Suppressor macrophage treated with lipopolysaccharide for 1 hour (primary cell): ENCODE measurements around the gene ACOX3.
"Not testable (repeated sequence)": the region's sequence is repeated elsewhere in the genome, so short reads cannot be mapped to it uniquely, and the experiment has no call there.

Experiments used
- DNase-seq, 3 donors: peaks; one replicate each; pipeline ENCODE4 v3.0.0-alpha.2; 2020 to 2022

ACOX3 gene

GRCh38 chr4:8403976-8404375, 36.5 kb downstream of the ACOX3 start:
- DNase-seq: no peak

GRCh38 chr4:8403173-8403753, 37.3 kb downstream of the ACOX3 start:
- DNase-seq: peak; percentile 82 to 94 (median 88)

- peak in 2 of 3 donors; percentile 39 to 48 for DNase-seq
Measured at GRCh38 chr4:8402640-8403039, 37.9 kb downstream of the ACOX3 start.

- no peak for DNase-seq
Measured at GRCh38 chr4:8402181-8402597, 38.3 kb downstream of the ACOX3 start.

- no peak for DNase-seq
Measured at GRCh38 chr4:8401665-8402064, 38.9 kb downstream of the ACOX3 start.

GRCh38 chr4:8400632-8401325, 39.7 kb downstream of the ACOX3 start:
- no peak for DNase-seq

- no peak for DNase-seq
Measured at GRCh38 chr4:8399298-8399697, 41.2 kb downstream of the ACOX3 start.

- DNase-seq: no peak
Measured at GRCh38 chr4:8398347-8398746, 42.2 kb downstream of the ACOX3 start.

- no peak for DNase-seq
Measured at GRCh38 chr4:8396762-8397406, 43.6 kb downstream of the ACOX3 start.

GRCh38 chr4:8395504-8396296, 44.8 kb downstream of the ACOX3 start:
- no peak for DNase-seq

- DNase-seq: no peak
Measured at GRCh38 chr4:8394806-8395205, 45.7 kb downstream of the ACOX3 start.

- DNase-seq: no peak
Measured at GRCh38 chr4:8394061-8394519, 46.4 kb downstream of the ACOX3 start.

GRCh38 chr4:8393593-8394038, 46.9 kb downstream of the ACOX3 start:
- DNase-seq: peak; percentile 21 to 29 (median 26)

GRCh38 chr4:8392591-8393190, 47.8 kb downstream of the ACOX3 start:
- DNase-seq: no peak

- DNase-seq: peak; percentile 40 to 62 (median 40)
Measured at GRCh38 chr4:8391972-8392371, 48.6 kb downstream of the ACOX3 start.

- no peak for DNase-seq
Measured at GRCh38 chr4:8391071-8391470, 49.5 kb downstream of the ACOX3 start.

- no peak for DNase-seq
Measured at GRCh38 chr4:8390577-8390976, 49.9 kb downstream of the ACOX3 start.

GRCh38 chr4:8388528-8388870, 52.0 kb downstream of the ACOX3 start:
- DNase-seq: no peak

GRCh38 chr4:8387615-8388527, 52.7 kb downstream of the ACOX3 start:
- DNase-seq: no peak

- DNase-seq: no peak
Measured at GRCh38 chr4:8387194-8387593, 53.3 kb downstream of the ACOX3 start.

GRCh38 chr4:8386731-8387130, 53.8 kb downstream of the ACOX3 start:
- no peak for DNase-seq

GRCh38 chr4:8386131-8386530, 54.4 kb downstream of the ACOX3 start:
- DNase-seq: not testable (repeated sequence)
